Effector memory CD4-positive, alpha-beta T cell (primary cell): ENCODE measurements around the gene DLK1.

Experiments used
- DNase-seq, 3 donors: peaks; one replicate each; pipeline ENCODE4 v3.0.0-alpha.2; 2020
- H3K27ac ChIP-seq: 2 replicates; pipeline ENCODE4 v1.7.0; 2013; ENCODE audit warnings: mild to moderate bottlenecking, low read length, moderate library complexity; ENCODE audit not compliant: insufficient read depth, poor library complexity, severe bottlenecking
- H3K27me3 ChIP-seq: replicated peaks from 2 replicates; pipeline ENCODE4 v1.7.0; 2013; ENCODE audit warnings: mild to moderate bottlenecking, low read length; ENCODE audit not compliant: insufficient read depth, control insufficient read depth, poor library complexity, severe bottlenecking
- H3K36me3 ChIP-seq: 2 replicates; pipeline ENCODE4 v1.7.0; 2013; ENCODE audit warnings: mild to moderate bottlenecking, low read length, moderate library complexity; ENCODE audit not compliant: control insufficient read depth, insufficient read depth
- H3K4me1 ChIP-seq: 2 replicates; pipeline ENCODE4 v1.7.0; 2013; ENCODE audit warnings: low read length, mild to moderate bottlenecking; ENCODE audit not compliant: control insufficient read depth, insufficient read depth, poor library complexity, severe bottlenecking
- H3K4me3 ChIP-seq: 2 replicates; pipeline ENCODE4 v1.7.0; 2013; ENCODE audit warnings: low read length, low read depth, mild to moderate bottlenecking; ENCODE audit not compliant: insufficient read depth, poor library complexity, severe bottlenecking
- H3K9me3 ChIP-seq: 2 replicates; pipeline ENCODE4 v1.7.0; 2013; ENCODE audit warnings: mild to moderate bottlenecking, low read length, moderate library complexity; ENCODE audit not compliant: control insufficient read depth

DLK1 gene

DNA sequence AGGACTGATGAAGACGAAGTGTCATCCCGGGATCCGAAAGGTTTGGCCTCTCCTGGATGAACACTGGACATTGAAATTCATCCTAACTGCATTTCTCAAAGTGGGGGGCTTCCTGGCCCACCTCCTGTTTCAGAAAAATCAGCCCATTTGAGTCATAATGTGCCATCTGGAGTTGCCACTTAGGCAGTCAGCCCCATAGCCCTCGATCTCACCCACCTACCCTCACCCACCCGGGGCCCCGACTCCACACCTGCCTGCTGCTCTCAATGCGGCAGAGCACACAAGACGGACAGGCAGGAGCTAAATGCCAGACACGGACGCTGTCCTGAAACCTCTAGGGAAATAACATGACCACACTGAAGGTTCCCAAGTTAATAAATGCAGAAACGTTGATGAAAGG is 12.6 kb downstream of the DLK1 start:
- no peaks in the 10 kb centered on the region for H3K9me3 ChIP-seq
- H3K27me3 ChIP-seq, result no peaks in the 10 kb centered on the region
- no peak overlapping the region for H3K27ac ChIP-seq
- no peak overlapping the region for H3K4me3 ChIP-seq
- H3K4me1 ChIP-seq, result no peaks in the 10 kb centered on the region
- H3K36me3 ChIP-seq, result no peaks in the 10 kb centered on the region
- no peak for DNase-seq

DNA sequence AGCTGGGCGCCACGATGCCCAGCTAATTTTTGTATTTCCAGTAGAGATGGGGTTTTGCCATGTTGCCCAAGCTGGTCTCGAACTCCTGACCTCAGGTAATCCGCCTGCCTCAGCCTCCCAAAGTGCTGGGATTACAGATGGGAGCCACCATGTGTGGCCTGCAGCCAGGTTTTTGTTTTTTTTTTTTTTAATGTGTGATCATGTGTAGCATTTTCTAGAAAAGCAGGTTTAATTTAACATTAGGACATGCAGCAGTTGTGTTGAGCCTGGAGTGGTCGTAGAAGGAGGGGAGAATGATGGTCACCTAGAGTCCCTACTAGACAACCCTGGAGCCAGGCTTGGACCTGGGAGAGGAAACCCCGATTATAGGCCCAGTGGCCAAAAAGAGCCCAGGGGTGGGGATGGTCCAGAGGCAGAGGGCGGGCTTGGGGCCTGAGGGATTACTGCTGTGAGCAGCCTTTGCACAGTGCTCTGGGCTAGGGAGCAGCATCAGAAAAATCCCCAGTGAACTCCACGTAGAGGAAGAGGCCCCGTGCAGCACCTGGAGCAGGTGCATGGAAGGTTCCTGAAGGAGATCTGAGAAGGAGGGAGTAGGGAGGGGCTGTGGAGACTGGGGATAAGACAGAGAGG is 13.6 kb downstream of the DLK1 start:
- no peaks in the 10 kb centered on the region for H3K27me3 ChIP-seq
- H3K36me3 ChIP-seq, result no peaks in the 10 kb centered on the region
- DNase-seq, result no peak
- H3K9me3 ChIP-seq, result no peaks in the 10 kb centered on the region
- H3K27ac ChIP-seq, result no peak overlapping the region
- no peak overlapping the region for H3K4me3 ChIP-seq
- H3K4me1 ChIP-seq, result no peaks in the 10 kb centered on the region

DNA sequence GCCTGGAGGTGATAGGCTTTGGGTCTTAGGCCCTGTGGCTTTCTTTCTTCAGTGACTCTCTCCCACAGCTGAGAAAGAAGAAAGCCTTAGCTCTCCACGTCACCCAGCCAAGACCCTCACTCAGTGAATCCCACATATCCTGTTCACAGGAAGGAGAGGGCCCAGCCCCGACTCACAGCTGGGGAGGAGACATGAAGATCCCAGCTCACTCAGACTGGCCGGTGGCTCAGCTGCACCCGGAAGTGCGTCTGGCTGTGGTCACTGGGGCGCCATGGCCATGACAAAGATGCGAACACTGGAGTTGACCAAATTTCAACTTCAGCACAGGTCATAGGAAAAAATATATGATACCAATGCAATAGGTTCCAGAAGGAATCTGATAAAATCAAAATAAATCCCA is 14.2 kb downstream of the DLK1 start:
- DNase-seq, result no peak
- no peaks in the 10 kb centered on the region for H3K9me3 ChIP-seq
- H3K27me3 ChIP-seq, result no peaks in the 10 kb centered on the region
- no peaks in the 10 kb centered on the region for H3K4me1 ChIP-seq
- no peak overlapping the region for H3K4me3 ChIP-seq
- H3K36me3 ChIP-seq, result no peaks in the 10 kb centered on the region
- H3K27ac ChIP-seq, result no peak overlapping the region

DNA sequence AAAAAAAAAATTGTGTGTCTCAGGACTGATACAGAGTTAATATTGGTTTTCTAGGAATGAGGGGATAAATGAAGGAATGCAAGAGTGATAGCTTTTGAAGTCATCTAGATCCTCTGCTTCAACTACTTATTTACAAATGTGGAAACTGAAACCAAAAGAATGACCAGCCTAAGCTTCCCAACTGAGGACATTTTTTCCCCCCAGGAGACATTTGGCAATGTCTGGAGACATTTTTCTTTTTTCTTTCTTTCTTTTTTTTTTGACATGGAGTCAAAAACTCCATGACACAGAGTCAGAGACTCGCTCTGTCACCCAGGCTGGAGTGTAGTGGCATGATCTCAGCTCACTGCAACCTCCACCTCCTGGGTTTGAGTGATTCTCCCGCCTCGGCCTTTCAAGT is 15.3 kb downstream of the DLK1 start:
- DNase-seq, result no peak

DNA sequence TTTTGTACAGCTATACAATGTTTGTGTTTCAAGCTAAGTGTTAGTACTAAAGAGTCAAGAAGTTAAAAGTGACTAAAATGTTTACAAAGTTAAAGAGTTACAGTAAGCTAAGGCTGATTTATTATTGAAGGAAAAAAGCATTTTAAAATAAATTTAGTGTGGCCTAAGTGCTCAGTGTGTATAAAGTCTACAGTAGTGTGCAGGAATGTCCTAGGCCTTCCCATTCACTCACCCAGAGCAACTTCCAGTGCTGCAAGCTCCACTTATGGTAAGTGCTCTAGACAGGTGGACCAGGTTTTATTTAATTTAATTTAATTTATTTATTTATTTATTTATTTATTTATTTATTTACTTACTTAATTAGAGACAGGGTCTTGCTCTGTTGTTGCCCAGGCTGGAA is 19.6 kb downstream of the DLK1 start:
- Histone ChIP-seq H3K36me3 (no peaks in the 10 kb centered on the region), H3K27ac (no peak overlapping the region), H3K27me3 (no peaks in the 10 kb centered on the region), H3K4me3 (no peak overlapping the region), H3K9me3 (no peaks in the 10 kb centered on the region), H3K4me1 (no peaks in the 10 kb centered on the region)
- no peak for DNase-seq

More for the DNA sequence above, 15.3 kb downstream of the DLK1 start:
- Histone ChIP-seq H3K36me3 (no peaks in the 10 kb centered on the region), H3K9me3 (no peaks in the 10 kb centered on the region), H3K4me3 (no peak overlapping the region), H3K27me3 (no peaks in the 10 kb centered on the region), H3K27ac (no peak overlapping the region), H3K4me1 (no peaks in the 10 kb centered on the region)

DNA sequence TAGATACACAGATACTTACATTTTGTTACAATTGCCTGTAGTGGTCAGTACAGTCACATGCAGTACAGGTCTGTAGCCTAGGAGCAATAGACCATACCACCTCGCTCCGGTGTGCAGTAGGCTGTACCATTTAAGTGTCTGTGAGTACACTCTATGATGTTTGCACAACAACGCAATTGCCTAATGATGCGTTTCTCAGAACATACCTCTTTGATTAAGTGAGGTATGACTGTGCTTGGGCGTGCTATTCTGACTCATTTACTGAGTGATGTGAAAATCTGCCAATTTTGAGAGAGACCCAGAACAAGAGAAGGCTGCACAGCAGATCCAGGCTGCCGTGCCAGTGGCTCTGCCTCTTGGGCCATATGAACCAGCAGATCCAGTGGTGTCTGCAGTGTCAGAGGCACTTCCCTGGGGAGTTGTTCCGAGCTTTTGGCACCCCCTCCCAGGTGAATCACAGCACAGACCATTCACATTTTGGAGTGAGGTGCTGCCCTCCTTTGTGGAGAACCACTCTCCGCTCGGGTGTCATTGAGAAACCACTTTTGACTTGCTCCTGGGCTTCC is 20.4 kb downstream of the DLK1 start:
- DNase-seq, result no peak
- H3K9me3 ChIP-seq, result no peaks in the 10 kb centered on the region
- no peaks in the 10 kb centered on the region for H3K36me3 ChIP-seq
- H3K27me3 ChIP-seq, result no peaks in the 10 kb centered on the region
- no peak overlapping the region for H3K27ac ChIP-seq
- no peaks in the 10 kb centered on the region for H3K4me1 ChIP-seq
- no peak overlapping the region for H3K4me3 ChIP-seq

DNA sequence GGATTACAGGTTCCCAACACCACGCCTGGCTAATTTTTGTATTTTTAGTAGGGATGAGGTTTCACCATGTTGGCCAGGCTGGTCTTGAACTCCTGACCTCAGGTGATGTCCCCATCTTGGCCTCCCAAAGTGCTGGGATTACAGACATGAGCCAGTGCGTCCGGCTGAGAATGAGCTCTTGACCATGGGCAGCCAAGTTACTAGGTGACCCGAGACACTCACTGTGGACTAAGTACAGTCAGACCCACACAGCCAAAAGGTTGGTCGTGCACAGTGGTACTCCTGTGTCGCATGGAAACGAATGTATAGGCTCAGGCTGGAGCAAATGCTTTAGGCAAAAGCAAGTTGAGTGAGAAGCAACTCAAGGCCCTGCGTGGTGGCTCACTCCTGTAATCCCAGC is 21.0 kb downstream of the DLK1 start:
- Histone ChIP-seq H3K4me3 (no peak overlapping the region), H3K27me3 (no peaks in the 10 kb centered on the region), H3K27ac (no peak overlapping the region), H3K4me1 (no peaks in the 10 kb centered on the region), H3K9me3 (no peaks in the 10 kb centered on the region), H3K36me3 (no peaks in the 10 kb centered on the region)
- no peak for DNase-seq

DNA sequence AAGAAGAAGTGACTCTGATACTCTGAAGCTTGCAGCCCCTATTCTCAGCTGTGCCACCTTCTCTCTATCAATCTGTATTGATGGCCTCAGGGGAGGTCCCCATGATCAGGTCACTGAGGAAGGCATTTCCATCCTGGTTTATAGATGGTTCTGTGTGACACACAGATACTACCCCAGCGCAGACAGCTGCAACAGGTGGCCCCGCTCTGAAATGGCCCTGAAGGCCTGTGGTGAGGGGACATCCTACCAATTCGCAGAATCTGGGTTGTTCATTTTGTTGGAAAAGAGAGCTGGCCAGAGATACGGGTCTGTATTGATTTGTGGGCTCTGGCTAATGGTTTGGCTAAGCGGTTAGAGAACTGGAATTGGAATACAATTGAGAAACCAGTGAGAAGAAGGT is 21.7 kb downstream of the DLK1 start:
- no peaks in the 10 kb centered on the region for H3K36me3 ChIP-seq
- H3K4me1 ChIP-seq, result no peaks in the 10 kb centered on the region
- H3K4me3 ChIP-seq, result no peak overlapping the region
- H3K27ac ChIP-seq, result no peak overlapping the region
- no peaks in the 10 kb centered on the region for H3K27me3 ChIP-seq
- no peak for DNase-seq
- no peaks in the 10 kb centered on the region for H3K9me3 ChIP-seq

DNA sequence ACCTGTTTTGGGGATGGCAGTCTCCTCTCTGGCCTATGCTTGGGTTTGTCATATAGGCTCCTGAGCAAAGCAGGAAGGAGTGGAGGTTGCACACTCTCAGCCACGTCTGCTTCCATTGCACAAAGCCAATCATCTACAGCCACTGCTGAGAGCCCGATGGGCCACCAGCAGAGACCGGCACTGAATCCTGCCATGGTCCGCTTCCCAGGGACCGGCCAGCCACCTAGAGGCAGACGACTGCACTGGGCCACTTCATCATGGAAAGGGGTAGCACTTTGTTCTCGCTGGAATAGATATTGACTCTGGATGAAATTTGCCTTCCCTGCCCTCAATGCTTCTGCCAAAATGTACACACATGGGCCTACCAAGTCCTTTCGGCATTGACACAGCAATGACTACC is 22.3 kb downstream of the DLK1 start:
- no peaks in the 10 kb centered on the region for H3K9me3 ChIP-seq
- no peak overlapping the region for H3K27ac ChIP-seq
- no peaks in the 10 kb centered on the region for H3K27me3 ChIP-seq
- H3K4me3 ChIP-seq, result no peak overlapping the region
- H3K4me1 ChIP-seq, result no peaks in the 10 kb centered on the region
- no peak for DNase-seq
- no peaks in the 10 kb centered on the region for H3K36me3 ChIP-seq

DNA sequence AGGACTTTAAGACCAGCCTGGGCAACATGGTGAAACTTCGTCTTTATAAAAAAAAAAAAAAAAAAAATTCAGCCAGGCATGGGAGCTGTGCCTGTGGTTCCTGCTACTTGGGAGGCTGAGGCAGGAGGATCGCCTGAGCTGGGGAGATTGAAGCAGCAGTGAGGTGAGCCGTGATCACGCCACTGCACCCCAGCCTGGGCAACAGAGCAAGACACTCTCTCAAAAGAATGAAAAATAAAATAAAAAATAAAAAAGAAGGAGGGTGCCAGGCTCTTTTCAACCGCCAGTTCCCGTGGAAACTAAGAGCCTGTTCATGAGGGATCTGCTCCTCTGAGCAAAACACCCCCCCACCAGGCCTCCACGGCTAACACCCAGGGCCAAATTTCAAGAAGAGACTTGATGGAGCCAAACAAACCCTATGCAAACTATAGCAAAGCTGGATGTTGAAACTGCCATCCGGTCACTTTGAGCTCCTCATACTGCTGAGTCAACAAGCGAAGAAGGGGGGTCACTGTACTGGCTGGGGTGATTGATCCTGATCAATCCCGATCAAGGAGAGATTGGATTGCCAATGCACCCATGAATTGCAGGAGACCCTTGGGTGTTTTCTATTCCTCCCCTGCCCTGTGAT is 23.4 kb downstream of the DLK1 start:
- no peak overlapping the region for H3K4me3 ChIP-seq
- no peaks in the 10 kb centered on the region for H3K27me3 ChIP-seq
- H3K4me1 ChIP-seq, result no peaks in the 10 kb centered on the region
- H3K9me3 ChIP-seq, result no peaks in the 10 kb centered on the region
- H3K36me3 ChIP-seq, result no peaks in the 10 kb centered on the region
- H3K27ac ChIP-seq, result no peak overlapping the region
- DNase-seq, result no peak
